GM21390 (cell line): ENCODE data around the gene ZNF286A.
"Not testable (repeated sequence)": the region's sequence is repeated elsewhere in the genome, so short reads cannot be mapped to it uniquely, and the experiment has no call there.

Experiments
- ATAC-seq: cut with Tn5 transposase; IDR thresholded peaks from one replicate; pipeline ENCODE4 v1.9.1; 2021; ENCODE audit not compliant: unreplicated experiment

The ZNF286A gene

GRCh38 chr17:15699413-15699924, at the start of gene ZNF286A:
ZNF286A (plus strand) TSS chr17:15699752; CDS start chr17:15700330, 578 bp downstream.
- ATAC-seq: peak; percentile 99

GRCh38 chr17:15649861-15650421, 49.6 kb upstream of the ZNF286A start:
- no peak for ATAC-seq

- ATAC-seq: no peak
Observed at GRCh38 chr17:15650741-15651582, 48.6 kb upstream of the ZNF286A start.

GRCh38 chr17:15651583-15652110, 47.9 kb upstream of the ZNF286A start:
- peak; percentile 74 for ATAC-seq

GRCh38 chr17:15652960-15653359, 46.6 kb upstream of the ZNF286A start:
- no peak for ATAC-seq

- not testable (repeated sequence) for ATAC-seq
Observed at GRCh38 chr17:15654401-15654800, 45.2 kb upstream of the ZNF286A start.

- no peak for ATAC-seq
Observed at GRCh38 chr17:15654886-15655561, 44.5 kb upstream of the ZNF286A start.

GRCh38 chr17:15657868-15658267, 41.7 kb upstream of the ZNF286A start:
- no peak for ATAC-seq

- ATAC-seq: no peak
Observed at GRCh38 chr17:15658296-15658695, 41.3 kb upstream of the ZNF286A start.

GRCh38 chr17:15659236-15659635, 40.3 kb upstream of the ZNF286A start:
- no peak for ATAC-seq

GRCh38 chr17:15659663-15660062, 39.9 kb upstream of the ZNF286A start:
- ATAC-seq: no peak

- no peak for ATAC-seq
Observed at GRCh38 chr17:15660077-15660476, 39.5 kb upstream of the ZNF286A start.

- ATAC-seq: no peak
Observed at GRCh38 chr17:15662681-15663080, 36.9 kb upstream of the ZNF286A start.

GRCh38 chr17:15663176-15663575, 36.4 kb upstream of the ZNF286A start:
- ATAC-seq: no peak

GRCh38 chr17:15663691-15664090, 35.9 kb upstream of the ZNF286A start:
- no peak for ATAC-seq

- not testable (repeated sequence) for ATAC-seq
Observed at GRCh38 chr17:15669526-15669925, 30.0 kb upstream of the ZNF286A start.

- not testable (repeated sequence) for ATAC-seq
Observed at GRCh38 chr17:15674640-15675039, 24.9 kb upstream of the ZNF286A start.

GRCh38 chr17:15675991-15676390, 23.6 kb upstream of the ZNF286A start:
- not testable (repeated sequence) for ATAC-seq

GRCh38 chr17:15683135-15683534, 16.4 kb upstream of the ZNF286A start:
- ATAC-seq: not testable (repeated sequence)

GRCh38 chr17:15683824-15684478, 15.6 kb upstream of the ZNF286A start, which contains the start of gene TRIM16:
TRIM16 (minus strand) TSS chr17:15684311; CDS start chr17:15651609, 32,702 bp downstream.
- peak; percentile 92 for ATAC-seq

GRCh38 chr17:15687494-15687893, 12.1 kb upstream of the ZNF286A start:
- ATAC-seq: not testable (repeated sequence)
